A549 (cell line): Measurements from ENCODE around the gene TLR6. TPM values are rescaled to one million over a fixed set of nuclear protein-coding genes. Genes with fewer than 3 reads are reported as not detected.
"Not testable (repeated sequence)": the region's sequence is repeated elsewhere in the genome, so short reads cannot be mapped to it uniquely, and the experiment has no call there.

ENCODE experiments used
- ATAC-seq, 2 experiments: fragments of 200-7000 bp in 1 of 2; fragments of >200 bp in 1 of 2; cut with Nextera tagmentation in 1 of 2; cut with Tn5 transposase in 1 of 2; 3 replicates each; pipeline versions ENCODE4 v1.8.0 to v1.9.1; 2018 to 2020; ENCODE audit warnings: mild to moderate bottlenecking in 1 of 2, moderate library complexity in 1 of 2
- CTCF ChIA-PET: fragments of 300-600 bp; sonication (Branson Sonifier 250); formaldehyde crosslinking; extraction: SDS; loops from one replicate; lab custom pipeline; 2021; ENCODE audit warnings: antibody characterized with exemption, inconsistent platforms; lab: Yijun Ruan, JAX
- POLR2A ChIA-PET: fragments of 350-600 bp; formaldehyde crosslinking; extraction: SDS; loops from one replicate; lab custom pipeline; 2021; ENCODE audit warnings: antibody characterized with exemption, inconsistent platforms; lab: Yijun Ruan, JAX
- DNase-seq, 2 experiments: peaks; one replicate each; pipeline versions ENCODE4 v3.0.0 to v3.0.0-alpha.2; 2011 to 2016; ENCODE audit warnings: low read depth in 1 of 2, low spot score in 1 of 2
- FAIRE-seq: peaks from 2 replicates; lab custom pipeline; 2011; peaks lifted over from hg19 to GRCh38; lab: Jason Lieb, UNC
- H3K27ac ChIP-seq, 2 experiments: fragments of >200 bp; sonication (Bioruptor Twin); formaldehyde crosslinking; 3 replicates each; pipeline ENCODE4 v1.5.1; 2016 to 2017
- H3K4me1 ChIP-seq: fragments of >200 bp; sonication (Bioruptor Twin); formaldehyde crosslinking; 3 replicates; pipeline ENCODE4 v1.6.1; 2016
- H3K4me2 ChIP-seq: fragments of >200 bp; sonication (Bioruptor Twin); formaldehyde crosslinking; 3 replicates; pipeline ENCODE4 v1.6.1; 2016
- H3K4me3 ChIP-seq: fragments of >200 bp; sonication (Bioruptor Twin); formaldehyde crosslinking; 3 replicates; pipeline ENCODE4 v1.5.1; 2016
- H3K9me3 ChIP-seq: fragments of >200 bp; sonication (Bioruptor Twin); formaldehyde crosslinking; 3 replicates; pipeline ENCODE4 v1.6.1; 2016
- CHD2 ChIP-seq: fragments of 150-350 bp; IDR thresholded peaks from 2 replicates; pipeline ENCODE4 v1.6.1; 2014; ENCODE audit warnings: low read length; ENCODE audit not compliant: partially characterized antibody
- CTCF ChIP-seq: fragments of >200 bp; sonication (Bioruptor Twin); formaldehyde crosslinking; IDR thresholded peaks from 3 replicates; pipeline ENCODE4 v1.5.1; 2016
- GATA3 ChIP-seq: IDR thresholded peaks from 2 replicates; pipeline ENCODE4 v1.6.1; 2012; ENCODE audit warnings: borderline replicate concordance
- JUN ChIP-seq, 2 experiments: fragments of >200 bp; sonication (Bioruptor Twin); formaldehyde crosslinking; IDR thresholded peaks; 2 replicates in 1 of 2; 3 replicates in 1 of 2; pipeline ENCODE4 v1.6.1; 2016 to 2017
- JUNB ChIP-seq: fragments of >200 bp; sonication (Bioruptor Twin); formaldehyde crosslinking; IDR thresholded peaks from 2 replicates; pipeline ENCODE4 v1.6.1; 2016
- MYC ChIP-seq: IDR thresholded peaks from 2 replicates; pipeline ENCODE4 v1.6.1; 2012; ENCODE audit warnings: mild to moderate bottlenecking, inconsistent platforms, low read length, improper control_type of control experiment, borderline replicate concordance
- NFE2L2 ChIP-seq: fragments of 150-350 bp; conservative IDR thresholded peaks from 2 replicates; pipeline ENCODE4 v1.6.1; 2014; ENCODE audit warnings: low read length
- NR3C1 ChIP-seq: fragments of >200 bp; sonication (Bioruptor Twin); formaldehyde crosslinking; IDR thresholded peaks from 3 replicates; pipeline ENCODE4 v1.6.1; 2017
- PBX3 ChIP-seq: IDR thresholded peaks from 2 replicates; pipeline ENCODE4 v1.6.1; 2012
- RAD21 ChIP-seq, 2 experiments: fragments of >200 bp in 1 of 2; sonication (Bioruptor Twin) in 1 of 2; formaldehyde crosslinking in 1 of 2; IDR thresholded peaks in 1 of 2; conservative IDR thresholded peaks in 1 of 2; 2 replicates in 1 of 2; 3 replicates in 1 of 2; pipeline ENCODE4 v1.6.1; 2012 to 2018; ENCODE audit warnings: inconsistent platforms in 1 of 2
- SMC3 ChIP-seq: fragments of >200 bp; sonication (Bioruptor Twin); formaldehyde crosslinking; IDR thresholded peaks from 3 replicates; pipeline ENCODE4 v1.6.1; 2018; ENCODE audit warnings: inconsistent platforms
- ZC3H11A ChIP-seq: fragments of 450-650 bp; IDR thresholded peaks from 2 replicates; pipeline ENCODE4 v1.6.1; 2014; ENCODE audit warnings: antibody characterized with exemption, mild to moderate bottlenecking
- WGBS: methylation state at CpG from one replicate; pipeline ENCODE4 v1.1.6; 2017; ENCODE audit errors: missing lambda C conversion rate; 5-methylcytosine and 5-hydroxymethylcytosine counted together
- polyA plus RNA-seq, 4 experiments: library from polyadenylated mRNA; depleted of rRNA in 3 of 4; stranded (reverse); fragments of >200 nt; fragmentation: RNase III in 1 of 4; extraction: RNeasy Plus Mini Kit Qiagen cat#74134 plus additional on column Dnase treatment in 1 of 4; gene quantifications; 2 replicates in 3 of 4; 3 replicates in 1 of 4; pipeline ENCODE4 v1.2.3, GENCODE V29; 2011 to 2017

TLR6 gene
- polyA plus RNA-seq, 2 of the 4 experiments (the other 2 are of a cell fraction), result 5.6 to 11.5 TPM

GRCh38 chr4:38806251-38806650 is 50.4 kb downstream of the TLR6 start:
- ATAC-seq, FAIRE-seq, POLR2A ChIA-PET, H3K4me1 ChIP-seq, H3K4me2 ChIP-seq, H3K27ac ChIP-seq, H3K9me3 ChIP-seq, DNase-seq, H3K4me3 ChIP-seq: not testable (repeated sequence)
- CTCF ChIA-PET, result interaction anchor here (1.4 to 8.8 kb wide), 2 partner anchors 16 to 47 kb away, joined by 4 to 60 read pairs; no protein-coding TSS in a partner anchor
- 94% methylated on average over 9 of the region's 9 CpGs for WGBS
- TF ChIP-seq ZC3H11A, result peak; percentile 57

- Histone ChIP-seq H3K9me3 (0 out of 3 replicates have a peak, but pooled peaks cover 6% of the 10 kb centered on the region), H3K27ac (no peak overlapping the region), H3K4me2 (no peak overlapping the region), H3K4me1 (peaks cover 7% of the 10 kb centered on the region; the same call in 1 of the 3 replicates), H3K4me3 (no peak overlapping the region)
- ChIA-PET CTCF (interaction anchor here (0.5 to 8.8 kb wide), 7 partner anchors 7 to 59 kb away, joined by 3 to 60 read pairs (median 4); partner anchors contain the start of gene TLR10), POLR2A (no interaction called here)
- TF ChIP-seq RAD21 (conservative IDR thresholded peaks at IDR 0.05 in 1 of 2, IDR thresholded peaks at IDR 0.05 in 1 of 2), result no peak
- no peak for TF ChIP-seq JUN (IDR thresholded peaks at IDR 0.05)
- TF ChIP-seq NFE2L2, result no peak
- TF ChIP-seq JUNB, result no peak
- TF ChIP-seq MYC, result no peak
- no peak for TF ChIP-seq SMC3
- TF ChIP-seq PBX3, result no peak
- 69% methylated on average over 5 of the region's 5 CpGs for WGBS
- DNase-seq, result no peak
- no peak for ATAC-seq
- no peak for FAIRE-seq
Measured at GRCh38 chr4:38805530-38806145, 51.0 kb downstream of the TLR6 start.

- Histone ChIP-seq H3K4me3 (no peak within 1 kb of the TSS), H3K9me3 (0 out of 3 replicates have a peak, but pooled peaks cover 6% of the 10 kb centered on the region), H3K27ac (peak within 1 kb of the TSS; percentile 12 to 51; a peak in 3 of 6 replicates), H3K4me2 (peak within 1 kb of the TSS; percentile 41; the same call in 2 of the 3 replicates), H3K4me1 (peaks cover 7% of the 10 kb centered on the region; the same call in 1 of the 3 replicates)
- CTCF ChIA-PET, result interaction anchor here (0.6 to 8.8 kb wide), 18 partner anchors 8 to 737 kb away, joined by 3 to 60 read pairs (median 4); partner anchors contain the start of gene TLR10
- DNase-seq (peak in 1 of 2 experiments; percentile 56), ATAC-seq (peak; percentile 56 to 66; a peak in 4 of 6 replicates), FAIRE-seq (no peak)
- no peak for TF ChIP-seq GATA3
- peak; percentile 50 for TF ChIP-seq CTCF
- TF ChIP-seq SMC3, result peak; percentile 52
- no peak for TF ChIP-seq CHD2
- TF ChIP-seq RAD21 (conservative IDR thresholded peaks at IDR 0.05 in 1 of 2, IDR thresholded peaks at IDR 0.05 in 1 of 2), result peak; percentile 54 to 59
- no peak for TF ChIP-seq NR3C1
- WGBS, result 49% methylated on average over 7 of the region's 7 CpGs
- POLR2A ChIA-PET, result no interaction called here
Measured at GRCh38 chr4:38804654-38805295, 51.8 kb downstream of the TLR6 start, which contains the start of gene TLR1. TSS of gene TLR1 (minus strand) at chr4:38804791. CDS start at chr4:38798831, 5,960 bp downstream.
